NCI-H774 (cell line): ENCODE results near the gene WDR72.
A peak's percentile ranks its signal among the peaks of the same experiment; 100 is the strongest.
"Not testable (repeated sequence)": the region's sequence is repeated elsewhere in the genome, so short reads cannot be mapped to it uniquely, and the experiment has no call there.

Experiments
- DNase-seq: peaks from one replicate; lab custom pipeline; 2025; lab: John Stamatoyannopoulos, UW

WDR72 gene

DNA sequence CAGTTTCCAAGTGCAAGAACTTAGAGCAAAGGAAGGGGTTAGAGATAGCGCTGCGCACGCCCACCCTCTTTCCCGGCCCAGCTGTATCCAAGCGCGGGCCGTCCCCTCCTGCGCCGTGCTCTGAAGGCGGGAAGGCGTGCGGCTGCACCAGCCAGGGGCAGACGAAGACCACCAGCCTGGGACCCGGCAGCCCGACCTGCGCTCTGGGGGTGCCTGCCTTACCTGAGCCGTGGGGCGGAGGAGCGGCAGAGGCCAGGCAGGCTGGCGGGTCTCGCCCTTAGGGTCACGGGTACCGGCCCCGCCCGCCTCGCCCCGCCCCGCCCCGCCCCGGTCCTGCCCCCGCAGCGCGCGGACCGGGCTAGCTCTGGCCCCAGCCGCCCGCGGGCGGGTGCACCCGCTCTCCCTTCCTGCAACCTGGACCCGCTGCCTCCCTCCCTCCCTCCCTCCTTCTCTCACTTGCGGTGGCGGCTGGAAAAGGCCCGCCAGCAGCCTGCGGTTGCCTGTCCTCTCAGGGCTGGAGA is at the start of gene WDR72:
Gene WDR72 (minus strand): TSS at position 253 of the 521 bp plus-strand sequence. CDS start 26,514 bp downstream, outside the sequence.
- DNase-seq: peak; percentile 11

DNA sequence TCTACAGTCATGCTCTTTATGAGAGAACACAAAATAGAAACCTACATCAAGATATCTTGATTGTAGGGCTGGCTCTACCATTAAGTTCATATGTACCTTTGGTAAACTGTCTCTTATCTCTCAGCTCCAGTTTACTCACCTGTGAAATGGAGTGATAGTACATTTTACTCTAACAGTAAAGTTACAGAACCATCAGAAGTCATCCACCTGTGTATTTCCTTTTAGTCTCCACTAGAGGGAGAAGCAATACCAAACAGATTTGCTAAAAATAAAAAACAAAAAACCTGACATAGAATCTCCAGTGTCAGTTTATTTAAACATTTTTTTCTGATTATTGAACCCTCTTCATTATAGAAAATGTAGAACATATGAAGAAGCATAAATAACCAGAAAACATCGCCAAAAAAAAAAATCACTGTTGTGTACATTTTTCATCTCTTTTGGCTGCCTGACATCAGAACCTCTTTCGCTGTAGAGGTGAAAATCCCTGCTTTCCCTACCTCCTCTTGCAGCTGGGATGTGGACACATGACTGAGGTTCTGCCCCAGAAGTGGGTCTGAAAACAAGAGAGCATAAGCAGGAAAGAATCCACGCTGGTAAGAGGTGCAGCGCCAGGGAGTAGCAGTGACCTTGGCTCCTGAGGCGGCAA is 48.7 kb upstream of the WDR72 start:
- no peak for DNase-seq

DNA sequence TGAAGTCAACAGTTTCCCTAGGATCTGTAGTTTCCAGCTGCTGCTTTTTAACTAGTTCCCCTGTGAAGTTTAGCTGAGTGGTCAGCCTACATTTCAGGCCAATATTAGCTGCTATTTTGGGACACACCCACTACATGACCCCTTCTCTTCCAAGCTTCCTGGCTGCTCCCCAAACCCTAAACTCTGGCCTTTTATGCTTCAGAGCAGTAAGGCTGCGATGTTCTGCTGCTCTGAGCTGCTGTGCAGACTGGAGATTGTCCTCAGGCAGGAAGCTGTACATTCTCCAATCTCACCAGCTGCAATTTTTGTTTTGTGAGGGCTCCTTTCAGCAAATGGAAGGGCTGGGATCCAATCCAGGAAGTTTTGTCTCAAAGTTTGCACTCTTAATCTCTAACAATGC is 48.0 kb upstream of the WDR72 start:
- no peak for DNase-seq

DNA sequence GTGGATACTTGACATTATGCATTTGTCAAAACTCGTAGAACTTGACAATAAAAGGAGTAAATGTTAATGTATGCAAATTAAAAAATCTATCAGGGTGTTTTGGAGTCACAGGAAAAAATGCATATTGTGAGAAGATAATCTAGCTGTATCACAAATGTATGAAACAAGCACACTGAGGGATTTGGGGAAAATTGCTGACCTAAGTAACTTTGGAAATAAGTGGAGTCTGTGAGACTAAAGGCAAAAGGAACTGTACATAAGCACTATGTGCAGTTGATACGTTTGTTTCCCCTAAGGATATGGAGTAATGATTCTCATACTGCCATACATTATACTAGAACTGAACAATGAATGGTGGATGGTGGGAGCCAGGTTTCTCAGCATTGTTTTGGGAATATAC is 43.2 kb upstream of the WDR72 start:
- DNase-seq: no peak

DNA sequence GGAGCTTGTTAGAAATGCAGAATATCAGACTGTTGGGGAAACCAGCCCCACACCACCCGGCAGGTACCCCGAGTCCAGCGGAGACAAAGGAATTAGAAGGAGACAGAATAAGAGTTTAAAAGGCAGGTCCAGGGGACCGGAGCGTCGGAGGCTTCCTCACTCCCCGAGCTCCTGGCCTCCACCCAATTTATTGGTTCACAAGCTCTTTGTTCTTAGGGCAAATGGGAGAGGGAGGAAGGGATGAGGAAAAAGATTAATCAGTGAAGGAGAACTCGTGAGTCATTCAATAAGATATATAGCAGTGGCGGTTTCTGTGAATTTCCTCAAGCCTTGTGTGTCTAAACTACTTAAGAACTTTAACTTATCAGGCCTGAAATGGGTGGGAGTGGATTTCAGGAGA is 32.1 kb upstream of the WDR72 start:
- no peak for DNase-seq

DNA sequence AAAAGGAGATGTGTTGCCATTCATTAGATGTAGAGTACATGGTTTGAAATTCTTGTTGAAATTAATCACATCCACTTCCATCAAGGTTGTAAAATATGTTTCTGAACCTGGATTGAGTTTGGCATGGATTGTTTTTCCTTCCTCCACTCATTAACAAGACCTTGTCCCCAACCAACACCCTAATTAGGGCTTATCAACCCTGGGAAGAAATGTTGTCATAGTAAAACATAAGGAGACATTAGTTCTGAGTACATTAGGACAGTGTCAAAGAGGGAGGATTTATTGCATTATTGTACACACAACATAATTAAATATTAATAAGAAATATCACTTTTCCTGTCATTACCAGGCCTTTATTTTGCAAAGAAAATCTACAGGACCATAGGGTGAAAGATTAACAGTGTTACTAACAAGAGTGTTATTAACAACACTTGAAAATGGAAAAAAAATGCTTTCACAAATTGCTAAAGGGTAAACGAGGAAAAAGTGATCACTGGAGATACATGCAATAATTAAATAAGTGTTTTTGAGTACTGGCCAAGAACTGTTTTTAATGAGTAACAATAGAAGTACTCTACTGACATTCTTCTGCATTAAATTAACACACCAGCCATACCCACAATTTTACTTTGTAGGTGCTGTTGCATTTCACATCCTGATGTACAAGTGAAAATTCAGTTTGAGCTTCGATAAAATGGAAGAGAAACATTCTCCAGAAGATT is 30.4 kb upstream of the WDR72 start:
- DNase-seq: no peak

DNA sequence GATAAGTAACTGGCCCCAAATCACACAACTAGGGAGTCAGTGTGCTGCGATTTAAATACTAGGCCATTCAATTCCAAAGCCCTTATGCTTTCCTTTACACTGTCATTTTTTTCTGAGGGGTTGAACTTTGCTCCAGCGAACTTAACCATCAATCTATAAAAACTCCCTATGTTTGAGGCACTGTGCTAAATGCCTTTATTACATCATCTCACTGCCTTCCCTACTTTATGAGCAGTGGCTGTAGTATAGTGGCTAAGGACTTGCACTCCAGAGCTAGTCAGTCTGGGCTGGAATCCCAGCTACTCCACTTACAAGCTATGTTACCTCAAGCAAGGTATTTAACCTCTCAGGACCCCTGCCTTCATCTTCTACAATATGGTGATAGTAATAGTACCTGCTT is 26.9 kb upstream of the WDR72 start:
- no peak for DNase-seq

DNA sequence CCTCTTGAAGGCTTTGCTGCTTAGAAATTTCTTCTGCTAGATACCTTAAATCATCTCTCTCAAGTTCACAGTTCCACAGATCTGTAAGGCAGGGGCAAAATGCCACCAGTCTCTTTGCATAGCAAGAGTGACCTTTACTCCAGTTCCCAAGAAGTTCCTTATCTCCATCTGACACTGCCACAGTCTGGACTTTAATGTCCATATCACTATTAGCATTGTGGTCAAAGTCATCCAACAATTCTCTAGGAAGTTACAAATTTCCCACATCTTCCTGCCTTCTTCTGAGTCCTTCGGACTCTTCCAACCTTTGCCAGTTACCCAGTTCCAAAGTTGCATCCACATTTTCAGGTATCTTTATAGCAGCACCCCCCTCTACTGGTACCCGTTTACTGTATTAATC is 25.8 kb upstream of the WDR72 start:
- not testable (repeated sequence) for DNase-seq

DNA sequence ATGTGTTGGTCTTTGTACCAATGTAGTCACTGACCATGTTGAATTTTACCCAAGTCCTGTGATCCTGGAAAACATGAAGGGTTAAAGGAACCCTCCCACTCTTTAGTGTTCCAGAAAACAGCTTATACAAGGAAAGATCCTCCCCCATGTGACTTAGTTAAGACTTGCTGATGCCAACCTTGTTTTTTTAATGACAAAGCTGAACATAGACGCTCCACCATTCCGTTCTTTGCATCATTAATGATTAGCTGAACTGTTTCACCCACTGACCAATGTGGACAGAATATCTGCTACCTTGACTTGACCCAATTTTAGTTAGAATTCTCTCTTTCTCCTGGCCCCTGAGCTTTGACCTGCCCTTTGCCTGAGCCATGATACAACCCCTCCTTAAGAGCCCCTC is 3.5 kb upstream of the WDR72 start:
- no peak for DNase-seq

DNA sequence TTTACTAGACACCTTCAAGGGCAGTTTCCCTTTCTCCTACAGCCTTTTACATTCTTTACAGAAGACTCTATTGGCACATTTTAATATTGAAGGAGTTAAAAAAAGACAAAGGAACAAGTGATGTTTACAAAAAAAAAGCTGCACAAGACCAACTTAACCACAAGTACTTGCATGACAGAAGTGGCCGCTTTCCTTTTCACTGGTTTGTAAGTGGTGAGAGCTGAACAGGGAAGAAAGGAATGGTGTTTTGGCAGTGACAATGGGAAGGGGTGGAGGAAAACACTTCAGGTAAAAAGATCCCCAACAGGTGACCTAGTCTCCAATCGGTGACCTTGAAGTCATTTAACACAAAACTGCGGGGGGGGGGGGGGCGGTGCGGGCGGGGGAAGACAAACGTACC is 1.1 kb downstream of the WDR72 start:
- DNase-seq: no peak

DNA sequence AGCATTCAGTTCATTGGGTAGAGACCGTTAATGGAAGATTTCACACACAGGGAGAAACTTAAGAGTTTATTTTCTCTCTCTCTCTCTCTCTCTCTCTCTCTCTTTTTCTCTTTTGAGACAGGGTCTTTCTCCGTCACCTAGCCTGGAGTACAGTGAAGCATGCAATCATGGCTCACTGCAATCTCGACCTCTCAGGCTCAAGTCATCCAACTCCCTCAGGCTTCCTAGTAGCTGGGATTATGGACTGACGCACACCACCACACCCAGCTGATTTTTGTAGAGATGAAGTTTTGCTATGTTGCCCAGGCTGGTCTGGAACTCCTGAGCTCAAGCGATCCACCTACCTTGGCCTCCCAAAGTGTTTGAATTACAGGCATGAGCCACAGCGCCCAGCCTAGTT is 1.6 kb downstream of the WDR72 start:
- no peak for DNase-seq

DNA sequence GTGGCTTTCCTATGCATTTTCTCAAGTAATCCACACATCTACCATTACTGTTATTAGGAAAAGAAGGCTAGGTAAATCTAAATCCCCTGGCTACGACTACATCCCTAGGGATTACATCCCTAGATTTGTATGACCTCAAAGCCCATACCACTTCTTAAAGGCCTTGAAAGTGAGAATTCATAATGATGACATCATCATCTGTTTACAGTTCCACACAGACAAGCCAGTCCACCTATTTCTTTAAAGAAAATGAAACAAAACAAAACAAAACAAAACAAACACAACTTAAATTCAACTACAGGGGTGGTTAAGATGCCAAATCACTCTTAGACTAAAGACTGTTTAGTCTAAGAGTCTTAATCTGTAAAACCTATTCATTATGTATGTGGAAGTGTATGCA is 5.7 kb downstream of the WDR72 start:
- DNase-seq: no peak

DNA sequence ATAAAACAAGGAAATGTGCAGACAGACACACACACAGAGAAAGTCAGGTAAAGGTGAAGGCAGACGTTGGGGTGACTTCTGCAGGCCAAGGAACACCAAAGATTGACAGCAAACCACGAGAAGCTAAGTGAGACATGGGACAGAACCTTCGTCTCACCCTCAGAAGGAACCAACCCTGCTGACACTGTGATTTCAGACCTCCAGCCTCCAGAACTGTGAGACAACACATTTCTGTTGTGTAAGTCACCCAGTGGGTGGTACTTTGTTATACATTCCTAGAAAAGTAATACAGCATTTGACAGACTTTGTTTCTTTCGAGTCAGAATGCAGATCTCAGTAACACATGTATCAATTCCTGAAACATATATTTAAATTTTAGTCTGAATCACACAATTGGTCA is 7.1 kb downstream of the WDR72 start:
- no peak for DNase-seq

DNA sequence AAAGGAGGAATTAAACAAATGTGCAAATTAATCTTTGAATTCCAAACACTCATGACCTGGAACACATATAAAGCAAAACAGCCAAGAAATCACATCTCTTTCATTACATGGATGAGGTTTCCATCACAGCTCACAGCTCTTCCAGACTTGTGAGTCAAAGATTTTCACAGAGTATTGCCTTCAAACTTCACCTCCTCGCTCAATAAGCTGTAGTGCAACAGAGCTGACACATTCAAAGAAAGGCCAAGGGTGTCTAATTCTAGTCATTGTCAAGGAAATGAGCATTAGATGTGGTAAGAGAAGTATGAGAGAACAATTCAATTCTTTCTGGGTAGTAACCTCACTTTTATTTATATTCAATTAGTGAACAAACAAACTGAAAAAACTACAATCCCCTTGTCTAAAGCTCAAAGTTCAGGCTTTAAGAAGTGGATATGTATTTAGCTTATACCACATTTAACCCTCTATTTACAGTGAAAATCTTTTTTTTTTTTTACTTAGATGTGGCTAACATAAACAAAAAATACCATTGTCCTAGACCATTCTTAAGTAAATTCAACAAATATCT is 11.9 kb downstream of the WDR72 start:
- DNase-seq: no peak

DNA sequence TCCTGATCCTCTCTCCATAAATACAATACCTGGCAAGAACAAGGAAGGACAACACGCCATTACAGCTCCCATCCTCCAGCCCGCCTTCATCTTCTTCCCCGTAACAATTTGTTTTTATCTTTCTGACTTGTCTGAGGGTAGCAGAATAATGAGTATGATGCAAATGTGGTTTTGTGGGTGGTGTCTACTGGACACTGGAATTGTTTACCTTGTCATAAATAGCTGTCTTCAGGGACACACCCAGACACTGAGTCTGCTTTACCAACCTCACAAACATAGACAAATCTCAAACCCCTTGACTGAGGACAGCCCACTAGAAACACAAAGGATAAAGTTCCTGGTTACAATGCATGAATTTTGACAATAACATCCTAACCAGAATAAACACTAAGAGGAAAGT is 13.4 kb downstream of the WDR72 start:
- DNase-seq: no peak

DNA sequence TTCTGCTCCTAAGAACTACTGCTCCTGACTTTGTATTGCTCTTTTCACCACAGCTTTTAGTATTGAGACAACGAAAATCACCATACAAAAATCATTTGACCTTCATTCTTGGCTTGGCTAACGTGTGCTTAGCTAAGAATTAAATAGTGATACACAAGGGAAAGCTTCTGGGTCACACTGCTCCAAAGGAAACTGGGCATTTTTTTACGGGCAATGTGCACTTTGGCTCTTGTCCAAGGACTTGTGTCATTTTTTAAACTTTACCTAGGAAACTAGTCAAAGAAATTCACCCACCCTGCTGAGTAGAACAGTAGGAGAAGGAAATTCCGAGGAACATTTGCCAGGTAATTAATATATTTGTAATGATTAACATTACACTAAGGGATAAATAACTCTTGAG is 19.8 kb downstream of the WDR72 start:
- DNase-seq: no peak

DNA sequence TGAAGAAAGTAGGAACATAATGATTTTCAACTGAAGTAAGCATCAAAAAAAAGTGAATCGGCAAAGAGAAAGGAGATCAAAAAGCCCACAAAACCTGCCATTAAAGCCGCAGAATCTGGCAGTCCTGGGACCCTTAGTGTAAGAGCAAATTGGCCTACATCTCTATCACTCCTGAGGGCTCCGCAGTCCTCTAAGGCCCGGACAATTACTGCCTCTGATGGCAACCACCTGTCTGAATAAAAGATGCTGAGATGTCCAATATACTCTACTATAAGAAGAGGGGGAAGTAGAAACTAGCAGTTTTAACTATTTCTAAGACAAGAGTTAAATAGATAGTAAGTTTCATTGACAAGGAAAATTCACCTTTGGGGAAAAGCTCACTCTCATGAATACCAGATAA is 20.3 kb downstream of the WDR72 start:
- DNase-seq: no peak

DNA sequence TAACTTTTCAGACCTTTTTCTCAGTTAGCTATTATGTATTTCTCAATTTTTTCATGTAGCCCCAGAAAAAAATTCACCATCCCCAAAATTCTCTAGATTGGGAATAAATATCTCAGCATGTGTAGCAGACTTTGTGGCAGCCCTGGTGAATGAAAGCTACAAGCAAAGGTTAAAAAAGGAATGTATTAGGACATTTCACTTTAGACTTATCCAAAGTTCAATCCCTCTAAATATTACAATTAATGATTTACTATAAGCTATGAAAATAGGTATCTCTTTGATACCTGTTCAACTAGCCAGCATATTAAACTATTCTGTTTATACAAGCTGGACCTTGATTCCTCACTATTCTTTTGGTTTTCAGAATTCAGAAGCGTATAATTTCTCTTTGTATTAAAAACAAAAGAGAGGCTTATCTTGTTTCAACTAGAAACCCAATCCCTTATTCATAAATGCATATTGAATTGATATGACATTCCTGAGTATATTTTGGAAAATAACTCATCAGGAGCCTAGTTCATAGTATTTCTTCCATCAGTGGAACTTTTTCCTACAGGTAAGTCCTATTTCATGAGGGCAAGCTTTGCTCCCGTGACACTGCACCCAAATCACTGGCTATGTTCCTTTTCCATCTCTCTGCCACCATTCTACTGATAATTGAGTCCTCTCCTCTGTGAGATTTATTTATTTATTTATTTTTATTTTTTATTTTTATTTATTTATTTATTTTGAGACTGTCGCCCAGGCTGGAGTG is 38.0 kb downstream of the WDR72 start:
- no peak for DNase-seq

DNA sequence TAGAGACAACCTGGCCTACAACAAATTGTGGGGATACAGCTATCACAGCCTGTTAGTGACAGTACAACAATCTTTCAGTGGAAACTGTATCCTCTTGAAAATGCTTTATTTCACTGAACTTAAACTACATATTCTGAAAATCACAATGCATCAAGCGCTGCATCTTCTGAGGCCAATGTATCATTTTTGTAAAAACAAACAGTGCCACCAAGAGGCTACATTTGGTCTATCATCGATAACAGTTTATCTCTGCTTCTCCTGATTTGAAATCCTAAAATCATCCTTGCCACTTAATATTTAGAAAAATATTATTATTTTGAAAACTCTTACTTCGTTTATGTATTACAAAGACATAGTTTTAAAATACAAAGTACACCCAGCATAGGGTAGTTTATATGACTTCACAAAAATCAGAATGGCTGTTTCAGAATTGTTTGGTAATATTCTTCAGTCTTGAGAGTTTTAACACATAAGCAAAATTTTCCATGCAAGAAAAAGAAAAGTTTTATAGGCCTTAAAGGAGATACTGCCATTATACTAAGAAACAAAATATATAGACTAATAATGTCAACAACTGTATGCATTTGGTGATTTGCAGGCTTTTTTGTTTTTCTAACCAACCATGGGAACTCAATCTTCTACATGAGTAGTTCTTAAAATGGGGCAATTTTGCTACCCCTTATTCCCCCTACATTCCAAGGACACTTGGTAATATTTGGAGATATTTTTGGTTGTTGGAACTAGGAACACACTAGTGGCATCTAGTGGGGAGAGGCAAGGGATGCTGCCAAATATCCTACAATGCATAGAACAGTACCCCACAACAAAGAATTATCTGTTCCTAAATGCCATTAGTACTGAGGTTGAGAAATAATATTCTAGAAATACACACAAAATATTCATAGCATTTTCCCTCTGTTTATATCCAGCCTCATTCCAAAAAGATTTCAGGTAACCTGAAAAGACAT is 42.3 kb downstream of the WDR72 start:
- DNase-seq: peak; percentile 1

DNA sequence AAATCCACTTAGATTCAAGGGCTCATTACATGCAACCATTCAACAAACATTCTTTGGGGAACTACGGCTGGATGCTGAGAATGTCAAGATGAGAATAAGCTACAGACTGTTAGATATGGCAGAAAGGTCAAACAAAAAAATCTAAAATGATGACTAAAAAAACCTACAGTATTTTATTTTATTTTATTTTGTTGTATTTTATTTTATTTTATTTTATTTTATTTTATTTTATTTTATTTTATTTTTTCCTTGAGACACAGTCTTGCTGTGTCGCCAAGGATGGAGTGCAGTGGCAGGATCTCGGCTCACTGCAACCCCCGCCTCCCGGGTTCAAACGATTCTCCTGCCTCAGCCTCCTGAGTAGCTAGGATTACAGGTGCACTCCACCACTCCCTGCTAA is 46.2 kb downstream of the WDR72 start:
- DNase-seq: no peak

DNA sequence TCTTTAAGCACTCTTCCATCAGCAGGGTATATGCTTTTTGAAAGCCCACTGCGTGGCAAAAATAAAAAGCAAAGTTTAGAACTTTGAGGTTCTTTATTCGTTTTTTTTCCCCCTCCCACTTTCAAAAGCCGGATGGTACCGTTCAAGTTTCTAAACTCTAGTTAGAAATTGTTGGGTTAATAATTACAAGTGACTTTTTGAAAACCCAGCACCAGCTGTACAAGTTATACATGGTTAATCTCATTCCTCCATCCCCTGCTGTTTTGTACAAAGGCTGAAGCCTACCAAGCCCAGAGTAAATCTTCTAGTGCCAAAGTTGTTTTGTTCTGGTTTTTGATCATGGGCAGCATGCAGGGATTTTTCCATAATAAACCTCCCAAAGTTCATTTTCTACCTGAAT is 48.6 kb downstream of the WDR72 start:
- no peak for DNase-seq
